Astrocyte (in vitro differentiated cells and primary cell): ENCODE measurements around the gene DENND11.

ENCODE experiments used
- EZH2 ChIP-seq: IDR thresholded peaks from 2 replicates; pipeline ENCODE4 v1.6.1; 2012; ENCODE audit warnings: mild to moderate bottlenecking, low read length, inconsistent platforms; ENCODE audit not compliant: insufficient read depth
- TF ChIP-seq, protein P1 (sequence below): IDR thresholded peaks from 2 replicates; pipeline ENCODE4 v1.5.1; 2011; ENCODE audit warnings: low read depth, mild to moderate bottlenecking, inconsistent platforms, low read length, moderate library complexity; ENCODE audit not compliant: insufficient read depth

DNA sequence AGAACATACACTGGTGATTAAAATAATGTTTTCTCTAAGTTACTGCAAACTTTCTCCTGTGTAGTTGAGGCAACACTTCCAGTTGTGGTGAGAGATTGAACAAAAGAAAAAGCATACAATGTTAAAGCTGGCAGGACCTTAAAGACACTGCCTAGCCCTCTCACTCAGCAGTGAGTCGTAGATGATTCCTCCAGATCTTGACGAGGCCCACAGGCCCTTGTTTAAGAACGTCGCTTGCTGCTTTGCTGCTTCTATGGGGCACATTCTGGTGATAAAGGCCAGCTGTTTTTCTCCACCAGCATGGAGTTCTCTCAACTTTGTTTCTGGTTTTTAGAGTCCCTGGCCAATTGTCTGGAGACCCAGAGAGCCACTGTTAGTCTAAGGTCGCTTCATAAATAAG lies 2.8 kb upstream of the DENND11 start:
- TF ChIP-seq, protein P1, sequence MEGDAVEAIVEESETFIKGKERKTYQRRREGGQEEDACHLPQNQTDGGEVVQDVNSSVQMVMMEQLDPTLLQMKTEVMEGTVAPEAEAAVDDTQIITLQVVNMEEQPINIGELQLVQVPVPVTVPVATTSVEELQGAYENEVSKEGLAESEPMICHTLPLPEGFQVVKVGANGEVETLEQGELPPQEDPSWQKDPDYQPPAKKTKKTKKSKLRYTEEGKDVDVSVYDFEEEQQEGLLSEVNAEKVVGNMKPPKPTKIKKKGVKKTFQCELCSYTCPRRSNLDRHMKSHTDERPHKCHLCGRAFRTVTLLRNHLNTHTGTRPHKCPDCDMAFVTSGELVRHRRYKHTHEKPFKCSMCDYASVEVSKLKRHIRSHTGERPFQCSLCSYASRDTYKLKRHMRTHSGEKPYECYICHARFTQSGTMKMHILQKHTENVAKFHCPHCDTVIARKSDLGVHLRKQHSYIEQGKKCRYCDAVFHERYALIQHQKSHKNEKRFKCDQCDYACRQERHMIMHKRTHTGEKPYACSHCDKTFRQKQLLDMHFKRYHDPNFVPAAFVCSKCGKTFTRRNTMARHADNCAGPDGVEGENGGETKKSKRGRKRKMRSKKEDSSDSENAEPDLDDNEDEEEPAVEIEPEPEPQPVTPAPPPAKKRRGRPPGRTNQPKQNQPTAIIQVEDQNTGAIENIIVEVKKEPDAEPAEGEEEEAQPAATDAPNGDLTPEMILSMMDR: no peak
- TF ChIP-seq EZH2: no peak
